Measurements from ENCODE around the gene CHST9. TPM values are rescaled to one million over a fixed set of nuclear protein-coding genes. Genes with fewer than 3 reads are reported as not detected.

The CHST9 gene
- total and polyA plus RNA-seq, 9 of the 15 experiments (the other 6 are each of a cell fraction or from before 2014, with no cell fraction given) = not detected

GRCh38 chr18:27120246-27120645, 64.9 kb downstream of the CHST9 start:
- Histone ChIP-seq H3K9me1 (ENCODE audit: control insufficient read depth, insufficient read depth, low read length) (no peaks in the 10 kb centered on the region), H3K4me2 (ENCODE audit: insufficient read depth, low read length) (no peak overlapping the region), H3K27me3 (ENCODE audit: control insufficient read depth in 2 of 2, insufficient read depth in 2 of 2, low read length in 2 of 2) (no peaks in the 10 kb centered on the region), H3K79me2 (ENCODE audit: control insufficient read depth, insufficient read depth, low read length) (no peaks in the 10 kb centered on the region), H3K36me3 (ENCODE audit: control insufficient read depth, insufficient read depth, low read length) (no peaks in the 10 kb centered on the region), H4K20me1 (replicated peaks; ENCODE audit: control insufficient read depth, insufficient read depth, low read length) (no peaks in the 10 kb centered on the region), H2AFZ (ENCODE audit: low read depth, low read length) (no peak overlapping the region), H3K4me1 (replicated peaks in 1 of 2; ENCODE audit: control insufficient read depth in 2 of 2, insufficient read depth in 2 of 2, low read length in 2 of 2) (no peaks in the 10 kb centered on the region), H3K27ac (ENCODE audit: extremely low read depth, low read depth, low read length) (no peak overlapping the region), H3K9ac (ENCODE audit: insufficient read depth in 1 of 2, low read depth in 2 of 2, low read length in 2 of 2) (no peak overlapping the region), H3K4me3 (no peak overlapping the region), H3K9me3 (replicated peaks; ENCODE audit: control insufficient read depth, insufficient read depth, low read depth, low read length) (no peaks in the 10 kb centered on the region; the same call in 1 of the 2 replicates)
- no TSS peak for BruUV-seq (replicated peaks)
- DNase-seq (ENCODE audit: extremely low read depth in 1 of 4, low spot score in 3 of 4) = no peak
- no peak for ATAC-seq
- intact Hi-C loops (cut with micrococcal nuclease) (no loop called here), in situ Hi-C loops (cut with MboI) (no loop called here)
- no peak for FAIRE-seq
- ChIA-PET CTCF (ENCODE audit: low intra/inter-chr PET ratio) (no interaction called here), POLR2A (no interaction called here)
- TF ChIP-seq ZNF395 (CRISPR knock-in tag; IDR thresholded peaks at IDR 0.05) (no peak), CREB3 (tag; conservative IDR thresholded peaks at IDR 0.05; ENCODE audit: low read depth) (no peak), ZZZ3 (IDR thresholded peaks at IDR 0.05) (no peak), ZNF121 (CRISPR knock-in tag; conservative IDR thresholded peaks at IDR 0.05) (no peak), NFE2 (IDR thresholded peaks at IDR 0.05; ENCODE audit: low read depth) (no peak), TSC22D4 (tag; IDR thresholded peaks at IDR 0.05) (no peak), ZBTB1 (CRISPR knock-in tag; IDR thresholded peaks at IDR 0.05; ENCODE audit: borderline replicate concordance, low read depth) (no peak), ZFP36 (IDR thresholded peaks at IDR 0.05; ENCODE audit: low read depth, low read length, partially characterized antibody) (no peak), C11orf30 (IDR thresholded peaks at IDR 0.05; ENCODE audit: low read depth) (no peak), POLR2A (conservative IDR thresholded peaks at IDR 0.05) (no peak), TCFL5 (CRISPR knock-in tag; conservative IDR thresholded peaks at IDR 0.05) (no peak), ZNF740 (CRISPR knock-in tag; IDR thresholded peaks at IDR 0.05) (no peak), ZNF740 (tag; IDR thresholded peaks at IDR 0.05) (no peak), DEAF1 (CRISPR knock-in tag; IDR thresholded peaks at IDR 0.05) (no peak), FOXJ3 (CRISPR knock-in tag; IDR thresholded peaks at IDR 0.05) (no peak), KLF1 (tag; IDR thresholded peaks at IDR 0.05) (no peak)
- 0% methylated on average over 3 of the region's 3 CpGs for WGBS (ENCODE audit: insufficient coverage, low coverage, missing lambda C conversion rate)
